ENCODE data around the gene TMEM138. TPM values are rescaled to one million over a fixed set of nuclear protein-coding genes. Genes with fewer than 3 reads are reported as not detected.

TMEM138 gene
- total and polyA plus RNA-seq, 4 donors = 24.6 to 64.4 (median 49.6) TPM

GRCh38 chr11:61340979-61341378 is 21.2 kb upstream of the TMEM138 start:
- Histone ChIP-seq H3K27me3 (ENCODE audit: control insufficient read depth in 3 of 3, insufficient read depth in 3 of 3, low read length in 2 of 3) (no peaks in the 10 kb centered on the region), H3K27ac (ENCODE audit: low read depth in 1 of 2, low read length in 1 of 2) (no peak overlapping the region), H3K4me3 (no peak overlapping the region), H3K9me3 (ENCODE audit: control insufficient read depth in 4 of 4, insufficient read depth in 3 of 4, low read length in 3 of 4) (no peaks in the 10 kb centered on the region), H3K4me1 (ENCODE audit: control insufficient read depth in 5 of 5, insufficient read depth in 5 of 5, low read length in 5 of 5) (peaks cover 0 to 5% (median 0%) of the 10 kb centered on the region in 5 donors), H3K9ac (ENCODE audit: insufficient read depth in 1 of 2, low read length in 2 of 2) (no peak overlapping the region), H3K36me3 (ENCODE audit: control insufficient read depth in 4 of 4, insufficient read depth in 4 of 4, low read length in 4 of 4) (peaks cover 0 to 19% (median 7%) of the 10 kb centered on the region in 4 donors)
- ATAC-seq (ENCODE audit: insufficient read depth, low FRiP score) = no peak
- no peak for DNase-seq
- no peak for TF ChIP-seq CTCF (IDR thresholded peaks at IDR 0.05; ENCODE audit: control extremely low read depth, extremely low read depth)
- 97 to 98% methylated on average over 2 of the region's 2 CpGs for WGBS, 2 donors

- Histone ChIP-seq H3K9ac (ENCODE audit: insufficient read depth in 1 of 2, low read length in 2 of 2) (no peak overlapping the region), H3K27ac (ENCODE audit: low read depth in 1 of 2, low read length in 1 of 2) (no peak overlapping the region), H3K9me3 (ENCODE audit: control insufficient read depth in 4 of 4, insufficient read depth in 3 of 4, low read length in 3 of 4) (no peaks in the 10 kb centered on the region), H3K4me1 (ENCODE audit: control insufficient read depth in 5 of 5, insufficient read depth in 5 of 5, low read length in 5 of 5) (no peaks in the 10 kb centered on the region), H3K4me3 (no peak overlapping the region), H3K36me3 (ENCODE audit: control insufficient read depth in 4 of 4, insufficient read depth in 4 of 4, low read length in 4 of 4) (peaks cover 0 to 21% (median 7%) of the 10 kb centered on the region in 4 donors), H3K27me3 (ENCODE audit: control insufficient read depth in 3 of 3, insufficient read depth in 3 of 3, low read length in 2 of 3) (no peaks in the 10 kb centered on the region)
- ATAC-seq (ENCODE audit: insufficient read depth, low FRiP score) = no peak
- 96 to 98% methylated on average over 4 of the region's 4 CpGs for WGBS, 2 donors
- no peak for DNase-seq
- TF ChIP-seq CTCF (IDR thresholded peaks at IDR 0.05; ENCODE audit: control extremely low read depth, extremely low read depth) = no peak
These were observed 20.5 kb upstream of the TMEM138 start for GRCh38 chr11:61341706-61342105.

- Histone ChIP-seq H3K4me1 (ENCODE audit: control insufficient read depth in 5 of 5, insufficient read depth in 5 of 5, low read length in 5 of 5) (no peaks in the 10 kb centered on the region), H3K4me3 (no peak overlapping the region), H3K27me3 (ENCODE audit: control insufficient read depth in 3 of 3, insufficient read depth in 3 of 3, low read length in 2 of 3) (no peaks in the 10 kb centered on the region), H3K27ac (ENCODE audit: low read depth in 1 of 2, low read length in 1 of 2) (no peak overlapping the region), H3K9me3 (ENCODE audit: control insufficient read depth in 4 of 4, insufficient read depth in 3 of 4, low read length in 3 of 4) (no peaks in the 10 kb centered on the region), H3K9ac (ENCODE audit: insufficient read depth in 1 of 2, low read length in 2 of 2) (no peak overlapping the region), H3K36me3 (ENCODE audit: control insufficient read depth in 4 of 4, insufficient read depth in 4 of 4, low read length in 4 of 4) (peaks cover 0 to 21% (median 7%) of the 10 kb centered on the region in 4 donors)
- no peak for TF ChIP-seq CTCF (IDR thresholded peaks at IDR 0.05; ENCODE audit: control extremely low read depth, extremely low read depth)
- no peak for DNase-seq
- ATAC-seq (ENCODE audit: insufficient read depth, low FRiP score) = peak; percentile 37
- 72 to 84% methylated on average over 20 of the region's 20 CpGs for WGBS, 2 donors
These were observed 19.9 kb upstream of the TMEM138 start for GRCh38 chr11:61342207-61342803.
